GM18858 (cell line): ENCODE results near the gene MAN2A2.

ENCODE experiments used
- ATAC-seq: cut with Tn5 transposase; IDR thresholded peaks from one replicate; pipeline ENCODE4 v1.9.1; 2021; ENCODE audit not compliant: unreplicated experiment

The MAN2A2 gene

GRCh38 chr15:90959028-90959595 lies 56.0 kb downstream of the MAN2A2 start:
- ATAC-seq, result no peak

DNA sequence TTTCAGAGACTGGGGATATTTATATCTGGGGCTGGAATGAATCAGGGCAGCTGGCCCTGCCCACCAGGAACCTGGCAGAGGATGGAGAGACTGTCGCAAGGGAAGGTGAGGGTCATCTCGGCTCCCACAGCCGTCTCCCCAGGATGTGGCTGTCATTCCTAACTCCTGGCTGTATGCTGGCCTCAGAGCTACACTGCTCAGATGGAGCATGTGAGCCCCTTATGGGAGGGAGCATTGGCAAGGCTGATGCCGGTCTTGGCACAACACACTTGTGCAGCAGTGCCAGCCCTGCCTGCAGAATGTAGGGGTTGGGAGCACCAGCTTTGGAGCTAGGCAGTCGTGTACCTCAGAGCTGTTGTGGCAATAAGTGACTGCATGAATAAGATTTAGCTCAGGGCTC lies 56.8 kb downstream of the MAN2A2 start:
- ATAC-seq, result no peak

- no peak for ATAC-seq
These were observed 57.4 kb downstream of the MAN2A2 start for GRCh38 chr15:90960298-90961091.

DNA sequence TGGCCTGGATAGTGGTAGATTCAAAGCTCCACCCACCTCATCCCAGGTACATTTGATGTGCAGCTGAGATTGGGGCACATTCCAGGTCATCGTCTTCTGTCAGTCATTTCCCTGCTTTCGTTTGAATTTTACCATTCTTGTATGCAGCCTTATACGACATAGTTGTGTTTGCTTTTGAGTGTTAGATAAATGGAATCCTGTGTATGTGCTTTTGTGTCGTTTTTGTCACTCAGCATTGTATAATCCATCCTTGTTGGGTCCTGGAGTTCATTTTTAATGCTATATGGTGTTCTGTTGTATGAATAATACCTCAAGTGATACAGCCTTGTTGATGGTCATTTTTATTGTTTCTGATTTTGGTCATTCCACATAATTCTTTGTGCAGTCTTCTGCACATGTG lies 58.9 kb downstream of the MAN2A2 start:
- no peak for ATAC-seq

GRCh38 chr15:90966262-90966661 lies 63.2 kb downstream of the MAN2A2 start:
- ATAC-seq, result no peak

- ATAC-seq, result no peak
These were observed 64.1 kb downstream of the MAN2A2 start for GRCh38 chr15:90967206-90967605.

DNA sequence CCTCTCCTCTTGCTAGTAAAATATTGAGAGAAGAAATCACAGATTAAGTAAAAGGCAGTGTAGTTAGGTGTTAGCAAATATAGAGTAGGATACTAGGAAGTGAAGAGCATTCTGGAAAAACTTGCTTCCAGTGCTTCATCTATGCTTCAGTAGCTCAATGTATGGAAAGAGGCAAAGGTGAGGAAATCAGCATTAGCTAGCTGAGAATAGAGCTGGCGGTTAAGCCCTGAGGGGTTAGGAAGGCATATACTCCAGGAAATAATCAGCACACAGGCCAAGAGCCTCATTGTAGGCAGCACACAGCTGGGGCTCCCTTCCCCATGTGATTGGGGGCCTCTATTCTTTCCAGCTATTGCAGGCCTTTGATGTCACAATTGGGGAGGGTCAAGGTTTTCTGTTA lies 65.3 kb downstream of the MAN2A2 start:
- no peak for ATAC-seq

GRCh38 chr15:90970274-90970673 lies 67.2 kb downstream of the MAN2A2 start:
- no peak for ATAC-seq

DNA sequence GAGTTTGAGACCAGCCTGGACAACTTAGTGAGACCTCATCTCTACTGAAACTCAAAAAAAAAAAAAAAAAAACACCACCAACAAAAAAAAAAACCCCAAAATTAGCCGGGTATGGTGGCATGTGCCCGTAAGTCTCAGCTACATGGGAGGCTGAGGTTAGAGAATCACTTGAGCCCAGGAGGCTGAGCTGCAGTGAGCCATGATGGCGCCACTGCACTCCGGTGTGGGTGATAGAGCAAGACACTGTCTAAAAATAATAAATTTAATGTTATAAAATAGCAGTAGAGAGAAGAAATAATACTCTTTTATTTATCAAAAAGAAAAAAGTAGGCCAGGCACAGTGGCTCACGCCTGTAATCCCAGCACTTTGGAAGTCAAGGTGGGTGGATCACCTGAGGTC lies 69.0 kb downstream of the MAN2A2 start:
- ATAC-seq, result no peak
